GM18517 (cell line): ENCODE results near the gene CDR2.
"Not testable (repeated sequence)": the region's sequence is repeated elsewhere in the genome, so short reads cannot be mapped to it uniquely, and the experiment has no call there.

Experiments used
- ATAC-seq: cut with Tn5 transposase; IDR thresholded peaks from one replicate; pipeline ENCODE4 v1.9.1; 2021; ENCODE audit warnings: mild to moderate bottlenecking, moderate library complexity; ENCODE audit not compliant: unreplicated experiment

The CDR2 gene

DNA sequence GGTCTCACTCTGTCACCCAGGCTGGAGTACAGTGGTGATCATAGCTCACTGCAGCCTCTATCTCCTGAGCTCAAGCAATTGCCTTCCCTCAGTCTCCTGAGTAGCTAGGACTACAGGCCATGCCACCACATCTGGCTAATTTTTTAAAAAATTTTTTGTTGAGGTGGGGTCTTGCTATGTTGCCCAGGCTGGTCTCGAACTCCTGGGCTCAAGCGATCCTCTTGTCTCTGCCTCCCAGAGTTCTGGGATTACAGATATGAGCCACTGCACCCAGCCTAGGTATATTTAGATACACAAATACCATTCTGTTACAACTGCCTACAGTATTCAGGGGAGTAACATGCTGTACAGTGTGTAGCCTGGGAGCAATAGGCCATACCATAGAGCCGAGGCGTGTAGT is 62.9 kb downstream of the CDR2 start:
- no peak for ATAC-seq

DNA sequence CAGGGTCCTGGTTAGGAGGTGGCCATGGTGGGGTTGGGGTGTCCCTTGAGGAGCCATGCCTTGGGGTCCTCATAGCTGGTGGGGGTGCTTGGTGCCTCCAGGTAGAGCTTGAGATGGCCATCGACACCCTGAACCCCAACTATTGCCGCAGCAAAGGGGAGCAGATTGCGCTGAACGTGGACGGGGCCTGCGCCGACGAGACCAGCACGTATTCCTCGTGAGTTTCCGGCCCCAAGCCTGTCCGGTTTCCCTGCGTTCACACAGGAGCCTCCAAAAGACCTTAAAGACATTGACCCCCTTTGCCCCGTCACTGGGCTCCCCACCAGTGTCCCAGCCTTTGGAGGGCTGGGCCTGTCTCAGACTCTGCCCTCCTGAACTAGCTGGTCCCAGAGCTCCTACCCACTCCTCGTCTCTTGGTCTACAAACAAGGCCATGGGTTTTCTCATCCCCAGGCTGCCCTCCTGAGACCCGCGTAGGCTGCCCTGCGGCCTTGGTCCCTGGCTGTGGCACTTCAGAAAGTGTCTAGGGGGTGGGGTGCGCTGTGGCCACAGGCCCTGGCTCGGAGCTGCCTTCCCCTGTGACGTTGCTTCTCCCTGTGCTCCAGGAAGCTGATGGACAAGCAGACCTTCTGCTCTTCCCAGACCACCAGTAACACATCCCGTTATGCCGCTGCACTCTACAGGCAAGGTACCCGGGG is 65.4 kb downstream of the CDR2 start:
- ATAC-seq: no peak

DNA sequence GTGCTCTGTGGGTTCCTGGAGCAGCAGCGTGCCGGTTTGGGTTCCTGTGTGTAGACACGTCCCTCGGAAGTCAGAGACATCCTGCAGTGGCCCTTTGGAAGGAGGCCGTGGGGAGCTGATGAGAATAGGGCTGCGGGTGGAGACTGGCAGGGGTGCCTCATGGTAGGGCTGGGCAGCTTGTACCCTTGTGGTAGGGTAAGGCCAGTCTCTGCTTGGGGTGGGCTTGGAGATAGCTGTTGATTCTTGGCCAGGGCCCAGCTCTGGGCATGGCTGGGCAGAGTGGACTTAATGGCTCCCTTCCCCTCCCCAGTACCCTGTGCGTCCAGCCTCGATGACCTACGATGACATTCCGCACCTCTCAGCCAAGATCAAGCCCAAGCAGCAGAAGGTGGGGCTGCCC is 66.6 kb downstream of the CDR2 start:
- no peak for ATAC-seq

DNA sequence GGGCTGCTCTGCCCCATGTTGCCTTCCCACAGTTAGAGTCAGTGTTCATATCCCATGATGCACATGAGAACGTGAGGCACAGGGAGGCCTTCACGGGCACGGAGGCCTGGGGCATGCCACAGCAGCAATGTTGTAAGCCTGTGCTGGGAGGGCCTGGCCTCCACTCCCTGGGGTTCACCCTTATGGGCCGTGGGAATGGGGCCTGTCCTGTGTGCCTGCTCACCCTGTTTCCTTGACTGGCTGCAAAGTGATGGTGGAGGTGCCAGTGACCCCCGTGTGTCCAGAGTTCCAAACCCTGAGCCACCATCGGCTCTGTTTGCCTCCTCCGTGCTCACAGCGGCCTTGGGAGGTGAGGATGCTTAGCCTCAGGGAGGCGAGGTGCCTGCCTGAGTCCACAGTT is 67.6 kb downstream of the CDR2 start:
- ATAC-seq: no peak

DNA sequence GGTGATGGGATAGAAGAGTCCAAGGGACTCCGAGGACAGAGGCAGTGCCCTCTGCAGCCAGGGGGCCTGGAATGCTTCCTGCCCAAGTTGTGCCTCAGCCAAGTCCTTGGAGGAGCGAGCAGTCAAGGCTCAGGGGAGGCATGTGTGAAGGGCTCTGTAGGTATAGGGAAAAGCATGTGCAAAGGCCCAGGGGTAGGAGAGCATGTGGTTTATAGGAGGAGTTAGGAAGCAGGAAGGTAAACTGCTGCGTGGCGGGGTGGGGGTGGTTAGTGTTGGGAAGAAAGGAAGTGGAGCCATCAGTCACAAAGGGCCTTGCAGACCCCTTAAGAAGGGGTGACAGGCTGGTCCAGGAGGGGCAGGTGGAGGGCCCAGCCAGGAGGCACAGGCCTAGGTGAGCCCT is 70.0 kb downstream of the CDR2 start:
- no peak for ATAC-seq

DNA sequence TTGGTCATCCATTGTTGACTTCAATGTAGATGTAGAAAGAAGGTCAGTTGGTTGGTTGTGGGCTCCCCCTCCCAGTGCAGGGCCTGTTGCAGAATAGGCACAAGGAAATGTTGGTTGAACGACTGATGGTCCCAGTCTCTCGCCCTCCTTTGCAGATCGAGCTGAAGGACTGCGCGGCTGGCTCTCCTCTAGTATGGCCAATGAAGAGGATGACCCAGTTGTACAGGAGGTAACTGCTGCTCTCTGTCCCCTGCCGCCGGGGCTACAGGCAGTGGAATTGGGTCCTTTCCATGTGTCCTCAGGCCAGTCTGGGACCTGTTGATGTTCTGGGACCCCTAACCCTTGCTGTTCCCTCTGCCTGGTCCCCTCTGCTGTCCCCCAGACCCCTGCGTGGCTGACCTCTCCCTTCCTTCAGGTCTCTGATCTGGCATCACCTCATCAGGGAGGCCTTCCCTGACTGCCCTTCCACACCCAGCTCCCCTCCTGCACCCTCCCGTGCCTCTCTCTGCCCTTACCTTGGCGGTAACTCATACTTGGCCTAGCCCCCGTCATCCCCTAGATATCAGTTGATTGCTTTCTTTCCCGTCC is 71.5 kb downstream of the CDR2 start:
- ATAC-seq: no peak

DNA sequence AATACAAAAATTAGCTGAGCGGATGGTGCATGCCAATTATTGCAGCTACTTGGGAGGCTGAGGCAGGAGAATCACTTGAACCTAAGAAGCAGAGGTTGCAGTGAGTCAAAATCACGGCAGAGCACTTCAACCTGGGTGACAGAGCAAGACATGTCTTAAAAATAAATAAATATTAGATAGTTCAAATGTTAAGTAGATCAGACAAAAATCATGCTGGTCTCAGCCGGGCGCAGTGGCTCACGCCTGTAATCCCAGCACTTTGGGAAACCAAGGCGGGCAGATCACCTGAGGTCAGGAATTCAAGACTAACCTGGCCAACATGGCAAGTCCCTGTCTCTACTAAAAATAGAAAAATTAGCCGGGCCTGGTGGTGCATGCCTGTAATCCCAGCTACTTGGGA is 73.0 kb downstream of the CDR2 start:
- ATAC-seq: not testable (repeated sequence)

DNA sequence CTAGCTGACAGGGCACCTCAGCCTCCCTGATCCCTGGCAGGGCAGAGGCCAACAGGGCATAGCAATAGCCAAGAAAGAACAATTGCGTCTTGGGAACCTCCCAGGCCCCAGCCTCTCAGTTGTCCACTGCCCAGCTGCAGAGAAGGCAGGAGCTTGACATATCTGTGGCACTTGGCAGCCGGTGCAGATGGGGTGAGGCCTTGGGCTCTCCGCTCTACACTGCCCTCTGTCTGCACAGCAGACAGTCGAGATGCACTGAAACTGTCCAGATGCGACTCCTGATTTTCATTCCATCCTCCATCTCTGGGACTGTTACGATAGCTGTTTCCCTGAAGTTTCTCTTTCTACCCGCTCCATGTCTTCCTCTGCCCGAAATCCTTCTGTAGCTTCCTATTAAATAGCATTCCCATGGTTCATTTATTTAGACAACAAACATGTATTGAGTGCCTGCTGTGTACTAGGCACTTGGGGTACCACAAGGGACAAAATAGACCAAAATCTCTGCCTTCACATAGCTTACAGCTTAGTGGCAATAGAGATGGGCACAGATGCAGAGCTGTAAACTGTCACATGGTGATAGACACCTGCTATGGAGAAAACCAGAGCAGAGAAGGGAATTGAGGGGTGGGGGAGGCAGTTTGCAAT is 73.9 kb downstream of the CDR2 start:
- no peak for ATAC-seq

DNA sequence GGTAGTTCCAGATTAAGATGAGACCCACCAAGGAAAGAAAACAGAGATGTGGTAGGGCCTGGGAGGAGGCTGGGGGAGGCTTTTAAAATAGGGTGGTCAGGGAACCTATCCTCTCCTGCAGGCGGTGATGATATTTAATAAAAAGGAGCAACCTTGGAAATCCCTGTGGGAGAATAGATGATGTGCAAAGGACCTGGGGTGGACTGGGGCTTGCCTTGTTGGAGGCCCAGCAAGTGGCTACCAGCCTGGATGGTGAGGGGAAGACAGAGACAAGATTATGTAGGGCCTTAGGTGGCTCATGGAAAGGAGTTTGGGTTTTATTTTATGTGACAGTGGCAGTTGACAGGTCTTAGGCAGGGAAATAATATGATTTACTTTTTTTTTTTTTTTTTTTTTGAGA is 75.4 kb downstream of the CDR2 start:
- ATAC-seq: no peak

DNA sequence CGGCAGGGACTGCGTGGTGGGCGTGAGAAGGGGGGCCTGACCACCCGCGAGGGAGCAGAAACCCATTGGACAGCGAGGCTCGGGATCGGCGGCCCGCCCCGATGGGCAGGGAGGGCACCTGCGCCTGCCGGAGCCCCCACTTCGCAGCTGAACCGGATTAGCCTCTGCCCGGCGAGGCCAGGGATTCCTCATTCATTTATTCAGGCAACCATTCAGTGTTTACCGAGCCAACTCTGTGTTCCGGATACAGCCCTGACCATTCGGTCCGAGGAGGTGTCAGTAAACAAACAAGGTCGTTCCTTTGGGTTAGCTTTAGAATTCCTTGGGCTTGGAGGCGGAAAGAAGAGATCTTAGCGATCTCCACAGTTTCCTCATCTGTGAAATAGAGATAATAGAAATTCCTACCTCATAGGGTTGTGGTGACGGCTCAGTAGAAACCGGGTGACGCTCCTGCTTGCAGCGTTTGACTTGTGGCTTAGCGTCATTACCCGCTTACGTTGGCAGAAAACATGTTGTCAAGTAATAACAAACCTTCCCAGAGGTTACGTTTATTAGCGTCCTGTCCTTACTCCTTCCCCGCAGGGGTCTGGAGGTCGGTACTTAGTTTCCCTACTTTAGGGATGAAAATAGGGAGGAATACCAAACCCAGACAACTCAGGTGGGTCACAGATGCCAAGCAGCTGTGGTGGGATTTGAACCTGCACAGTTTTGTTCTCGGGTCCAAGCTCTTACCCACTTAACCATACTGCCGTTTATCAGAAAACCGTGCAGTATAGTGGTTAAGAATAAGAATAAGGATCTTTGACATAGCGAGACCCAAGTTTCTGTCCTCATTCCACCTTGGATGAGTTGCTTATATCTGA is 76.3 kb downstream of the CDR2 start:
- ATAC-seq: peak; percentile 33

DNA sequence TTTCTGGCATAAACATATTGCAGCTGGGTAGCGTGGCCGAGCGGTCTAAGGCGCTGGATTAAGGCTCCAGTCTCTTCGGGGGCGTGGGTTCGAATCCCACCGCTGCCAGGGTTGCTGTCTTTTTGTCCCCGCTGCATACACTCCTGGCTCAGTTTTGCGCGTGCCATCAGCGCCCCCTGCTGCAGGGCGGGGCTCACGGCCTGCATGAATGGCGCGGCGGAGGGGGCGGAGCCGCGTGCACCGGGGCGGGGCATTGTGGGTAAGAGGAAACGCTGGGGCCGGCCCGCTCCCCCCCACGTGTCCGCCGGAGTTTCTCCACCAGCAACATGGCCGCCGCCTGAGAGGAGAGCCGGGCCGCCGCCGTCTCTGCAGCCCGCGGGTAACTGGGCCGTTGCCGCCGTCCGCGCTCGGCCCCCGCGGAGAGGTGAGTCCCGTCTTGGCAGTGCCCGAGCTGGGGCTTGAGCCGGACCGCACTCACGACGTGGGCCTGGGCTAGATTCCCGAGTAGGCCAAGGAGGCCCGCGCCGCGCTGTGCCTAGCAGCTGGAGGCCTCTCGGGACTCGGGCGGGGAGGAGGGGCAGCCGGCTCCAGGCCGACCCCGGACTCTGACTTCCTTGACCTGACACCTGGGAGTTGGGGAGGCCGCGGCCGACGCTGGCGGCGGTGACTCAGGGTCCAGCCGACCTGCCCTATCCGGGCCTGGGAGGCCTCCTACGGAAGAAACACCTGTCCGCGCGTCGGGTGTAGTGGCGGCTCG is 77.1 kb downstream of the CDR2 start, which contains the start of gene POLR3E:
POLR3E (plus strand) TSS at position 296 of the 757 bp plus-strand sequence. CDS start 5,560 bp downstream, outside the sequence.
- ATAC-seq: peak; percentile 69

DNA sequence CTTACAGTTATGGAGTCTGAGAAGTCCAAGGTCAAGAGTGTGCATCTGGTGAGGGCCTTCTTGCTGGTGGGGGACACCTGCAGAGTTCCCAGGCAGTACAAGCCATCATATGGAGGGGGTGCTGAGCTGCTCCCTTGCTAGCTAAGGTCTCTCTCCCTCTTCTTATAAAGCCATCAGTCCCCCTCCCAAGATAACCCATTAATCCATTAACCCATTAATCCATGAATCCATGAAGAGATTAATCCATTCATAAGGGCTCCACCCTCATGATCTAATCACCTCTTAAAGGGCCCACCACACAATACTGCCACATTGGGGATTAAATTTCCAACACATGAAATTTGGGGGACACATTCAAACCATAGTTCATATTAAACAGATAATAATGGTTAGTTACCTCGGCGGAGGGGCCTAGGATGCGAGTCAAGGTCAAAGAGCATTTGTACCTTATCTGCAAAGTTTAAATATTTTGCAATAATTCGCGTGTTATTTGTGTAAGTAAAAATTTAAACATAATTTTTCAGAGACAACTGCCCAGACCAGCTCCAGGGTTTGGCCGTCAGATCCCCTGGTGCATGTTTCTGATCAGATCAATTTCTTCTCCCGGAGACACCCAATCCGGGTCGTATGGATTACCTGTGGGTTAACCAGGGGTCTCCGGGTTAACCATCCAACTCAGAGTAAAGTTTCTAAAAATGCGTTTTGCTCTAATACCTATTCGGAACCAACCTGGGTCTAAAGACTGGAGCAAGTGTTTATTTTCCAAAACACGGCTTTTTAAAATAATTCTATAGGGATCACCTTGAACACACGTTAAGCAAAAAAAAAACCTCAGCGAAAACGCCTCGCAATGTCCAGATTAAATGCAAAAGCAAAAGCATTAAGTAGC is 78.0 kb downstream of the CDR2 start:
- ATAC-seq: peak; percentile 2
